Progenitor cell of endocrine pancreas (in vitro differentiated cells): Measurements from ENCODE around the gene CASP14. TPM values are rescaled to one million over a fixed set of nuclear protein-coding genes. Genes with fewer than 3 reads are reported as not detected.

Source experiments
- DNase-seq: peaks from one replicate; pipeline ENCODE4 v3.0.0; 2021; ENCODE audit warnings: low spot score; ENCODE audit not compliant: unreplicated experiment
- H3K27ac Mint-ChIP-seq: 2 replicates; pipeline ENCODE4 v1.8.0; 2021; ENCODE audit warnings: mild to moderate bottlenecking, moderate library complexity, mixed read lengths
- H3K27me3 Mint-ChIP-seq: 2 replicates; pipeline ENCODE4 v1.8.0; 2021; ENCODE audit warnings: mixed read lengths
- H3K36me3 Mint-ChIP-seq: 2 replicates; pipeline ENCODE4 v1.8.0; 2022; ENCODE audit warnings: mixed read lengths; ENCODE audit not compliant: insufficient read depth
- H3K4me1 Mint-ChIP-seq: 2 replicates; pipeline ENCODE4 v1.8.0; 2021; ENCODE audit warnings: low read depth, mixed read lengths
- H3K4me3 Mint-ChIP-seq: 2 replicates; pipeline ENCODE4 v1.8.0; 2021; ENCODE audit warnings: low read depth, mild to moderate bottlenecking, moderate library complexity, mixed read lengths
- H3K9me3 Mint-ChIP-seq: 2 replicates; pipeline ENCODE4 v1.8.0; 2021; ENCODE audit warnings: low read depth, mixed read lengths
- CTCF ChIP-seq: fragments of 200-600 bp; sonication (generic); IDR thresholded peaks from one replicate; pipeline ENCODE4 v1.5.0; 2021; ENCODE audit warnings: antibody characterized with exemption, mild to moderate bottlenecking; ENCODE audit not compliant: unreplicated experiment
- total RNA-seq: library from RNA; stranded (reverse); gene quantifications from 2 replicates; pipeline ENCODE4 v1.2.1, GENCODE V29; 2021

Gene CASP14
- total RNA-seq, 1 donor from 2014 or later: not detected

GRCh38 chr19:15101479-15102082, 52.3 kb downstream of the CASP14 start:
- DNase-seq: no peak
- Mint-ChIP-seq H3K36me3 (no peaks in the 10 kb centered on the region), H3K9me3 (peaks cover 13% of the 10 kb centered on the region), H3K27ac (no peak overlapping the region), H3K4me3 (no peak overlapping the region), H3K4me1 (peaks cover under 1% of the 10 kb centered on the region), H3K27me3 (peaks cover 23% of the 10 kb centered on the region)
- TF ChIP-seq CTCF: peak; percentile 56

- Mint-ChIP-seq H3K9me3 (peaks cover 13% of the 10 kb centered on the region), H3K4me1 (peaks cover 6% of the 10 kb centered on the region), H3K27ac (no peak overlapping the region), H3K36me3 (no peaks in the 10 kb centered on the region), H3K27me3 (peaks cover 21% of the 10 kb centered on the region), H3K4me3 (no peak overlapping the region)
- no peak for TF ChIP-seq CTCF
- DNase-seq: no peak
These were observed 54.7 kb downstream of the CASP14 start for GRCh38 chr19:15104003-15104402.

GRCh38 chr19:15104411-15104810, 55.1 kb downstream of the CASP14 start:
- Mint-ChIP-seq H3K4me1 (peaks cover 6% of the 10 kb centered on the region), H3K4me3 (no peak overlapping the region), H3K36me3 (no peaks in the 10 kb centered on the region), H3K27me3 (peaks cover 18% of the 10 kb centered on the region), H3K9me3 (peaks cover 13% of the 10 kb centered on the region), H3K27ac (no peak overlapping the region)
- no peak for DNase-seq
- TF ChIP-seq CTCF: no peak

- no peak for DNase-seq
- no peak for TF ChIP-seq CTCF
- no peaks in the 10 kb centered on the region for H3K36me3 Mint-ChIP-seq
- peak overlapping the region; percentile 26 for H3K4me3 Mint-ChIP-seq
- H3K27me3 Mint-ChIP-seq: peaks cover 17% of the 10 kb centered on the region
- peaks cover 13% of the 10 kb centered on the region for H3K9me3 Mint-ChIP-seq
- no peak overlapping the region for H3K27ac Mint-ChIP-seq
- peaks cover 6% of the 10 kb centered on the region for H3K4me1 Mint-ChIP-seq
These were observed 55.8 kb downstream of the CASP14 start for GRCh38 chr19:15105044-15105443.

- Mint-ChIP-seq H3K27me3 (peaks cover 17% of the 10 kb centered on the region), H3K4me1 (peaks cover 6% of the 10 kb centered on the region), H3K4me3 (peak within 1 kb of the TSS; percentile 73), H3K27ac (peak within 1 kb of the TSS; percentile 90), H3K9me3 (peaks cover 11% of the 10 kb centered on the region), H3K36me3 (peaks cover 4% of the 10 kb centered on the region)
- DNase-seq: no peak
- TF ChIP-seq CTCF: no peak
These were observed 58.1 kb downstream of the CASP14 start, which contains the start of gene SYDE1 for GRCh38 chr19:15107061-15108010. Gene SYDE1, plus strand, starts transcription at chr19:15107401. Its CDS starts 33 bp downstream, at chr19:15107434.
